Left lung (tissue), 10 donors: ENCODE results near the gene NDUFA13. TPM values are rescaled to one million over a fixed set of nuclear protein-coding genes. Genes with fewer than 3 reads are reported as not detected.
A peak's percentile ranks its signal among the peaks of the same experiment; 100 is the strongest.

Experiments
- ATAC-seq: fragments of 200-7000 bp; cut with Tn5 transposase; one replicate; pipeline ENCODE4 v1.9.1; 2020; ENCODE audit warnings: moderate library complexity
- DNase-seq, 4 donors: peaks; one replicate each; pipeline ENCODE4 v3.0.0-alpha.2; 2013 to 2020
- H3K27ac ChIP-seq, 2 donors: fragments of 200-600 bp; sonication (generic) in 1 of 2; one replicate each; pipeline versions ENCODE4 v1.5.0 to v1.8.0; 2020 to 2021
- H3K27me3 ChIP-seq, 2 donors: fragments of 200-600 bp; sonication (generic) in 1 of 2; one replicate each; pipeline versions ENCODE4 v1.5.0 to v1.8.0; 2020 to 2021
- H3K36me3 ChIP-seq, 2 donors: fragments of 200-600 bp; sonication (generic) in 1 of 2; one replicate each; pipeline versions ENCODE4 v1.5.0 to v1.8.0; 2020 to 2021
- H3K4me1 ChIP-seq, 2 donors: fragments of 200-600 bp; one replicate each; pipeline ENCODE4 v1.8.0; 2021
- H3K4me3 ChIP-seq, 2 donors: fragments of 200-600 bp; sonication (generic) in 1 of 2; one replicate each; pipeline versions ENCODE4 v1.5.0 to v1.8.0; 2020 to 2021; ENCODE audit warnings: mild to moderate bottlenecking in 1 of 2
- H3K9me3 ChIP-seq, 2 donors: fragments of 200-600 bp; sonication (generic) in 1 of 2; one replicate each; pipeline versions ENCODE4 v1.5.0 to v1.8.0; 2020 to 2021
- CTCF ChIP-seq, 2 donors: fragments of 200-600 bp; sonication (generic) in 1 of 2; IDR thresholded peaks; one replicate each; pipeline versions ENCODE4 v1.5.0 to v1.8.0; 2021; ENCODE audit warnings: antibody characterized with exemption in 2 of 2
- intact Hi-C, 2 donors: fragments of 100-400 bp; cut with DNase I; formaldehyde crosslinking; loops; one replicate each; pipeline versions ENCODE4 v1.11.2 to v1.14.2; 2022
- polyA plus RNA-seq, 6 donors: library from polyadenylated mRNA; unstranded; fragments of 120-200 nt; gene quantifications; one replicate each; pipeline ENCODE4 v1.2.1, GENCODE V29; 2013; ENCODE audit not compliant: insufficient read length in 6 of 6
- total RNA-seq, 2 donors: library from RNA; stranded (reverse); fragmentation: NEBNext Ultra II Directional; extraction: Animal tissue kit (Norgen Biotek cat#: 25700); gene quantifications; one replicate each; pipeline ENCODE4 v1.2.1, GENCODE V29; 2021
- donor health status: DM: no; HTN: yes; CAD: no.
- donor health status: DM: no; HTN: no; CAD: no.

The NDUFA13 gene
- total and polyA plus RNA-seq, 8 donors: 169 to 303 (median 209) TPM

DNA sequence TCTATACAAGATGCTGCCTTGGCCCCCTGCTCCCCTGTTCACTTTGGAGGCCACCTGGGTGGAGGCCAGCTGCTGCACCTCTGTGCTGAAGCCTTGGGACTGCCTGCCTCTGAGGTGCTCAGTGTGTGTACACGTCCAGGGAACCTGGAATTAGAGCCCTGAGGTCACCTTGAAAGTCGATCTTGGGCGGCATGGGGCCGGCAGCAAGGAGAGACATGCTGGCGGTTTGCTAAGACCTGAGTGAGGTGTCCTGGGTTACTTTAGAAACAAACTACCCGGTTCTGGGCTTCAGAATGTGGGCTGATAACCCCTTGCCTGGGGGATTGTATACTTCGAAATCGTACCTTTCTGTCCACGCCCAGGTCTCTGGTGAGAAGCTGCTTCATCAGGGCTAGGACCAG lies 26.2 kb upstream of the NDUFA13 start:
- peak in 1 of 4 donors; percentile 59 for DNase-seq
- H3K9me3 ChIP-seq: no peaks in the 10 kb centered on the region
- H3K36me3 ChIP-seq: peaks cover 0 to 51% of the 10 kb centered on the region in 2 donors
- no peak for TF ChIP-seq CTCF (IDR thresholded peaks at IDR 0.05)
- ATAC-seq: peak; percentile 2
- H3K27ac ChIP-seq: peak overlapping the region; percentile 67 to 86
- H3K4me1 ChIP-seq: peaks cover 18 to 52% of the 10 kb centered on the region in 2 donors
- intact Hi-C loops: loop anchor here in 1 of 2 donors (5.0 kb wide), 1 partner anchor 123 kb away; no protein-coding TSS in a partner anchor
- no peak overlapping the region for H3K4me3 ChIP-seq
- H3K27me3 ChIP-seq: no peaks in the 10 kb centered on the region

DNA sequence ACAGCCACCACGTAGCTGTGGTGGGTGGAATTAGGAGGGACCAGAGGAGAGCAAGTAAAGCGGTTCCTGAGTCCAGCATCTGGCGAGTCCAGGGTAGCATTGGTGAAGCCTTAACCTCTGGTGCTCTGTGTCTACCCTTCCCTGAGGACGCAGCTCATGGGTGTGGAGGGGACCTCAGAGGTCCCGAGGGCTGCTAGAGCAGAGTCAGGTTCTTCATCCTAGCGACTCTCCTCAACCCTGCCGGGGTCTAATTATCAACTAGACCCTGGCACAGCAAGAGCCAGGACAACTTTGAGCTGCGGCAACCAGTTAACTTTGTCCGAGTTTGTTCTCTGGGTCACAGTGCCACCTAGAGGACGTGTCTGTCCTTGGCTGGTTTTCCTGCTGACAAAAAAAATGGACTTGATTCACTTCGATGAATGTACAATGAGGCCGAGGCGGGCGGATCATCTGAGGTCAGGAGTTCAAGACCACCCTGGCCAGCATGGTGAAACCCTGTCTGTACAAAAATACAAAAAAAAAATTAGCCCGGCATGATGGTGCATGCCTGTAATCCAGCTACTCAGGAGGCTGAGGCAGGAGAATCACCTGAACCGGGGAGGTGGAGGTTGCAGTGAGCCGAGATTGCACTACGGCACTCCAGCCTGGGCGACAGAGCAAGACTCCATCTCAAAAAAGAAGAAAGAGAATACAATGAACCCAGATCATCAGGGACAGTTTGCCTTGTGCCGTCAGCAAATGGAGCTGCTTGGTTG lies 25.6 kb upstream of the NDUFA13 start:
- no peaks in the 10 kb centered on the region for H3K27me3 ChIP-seq
- peak overlapping the region; percentile 67 to 86 for H3K27ac ChIP-seq
- peak; percentile 77 for ATAC-seq
- H3K9me3 ChIP-seq: no peaks in the 10 kb centered on the region
- peaks cover 0 to 57% of the 10 kb centered on the region in 2 donors for H3K36me3 ChIP-seq
- TF ChIP-seq CTCF (IDR thresholded peaks at IDR 0.05): peak; percentile 76 to 91
- intact Hi-C loops: loop anchor here in 1 of 2 donors (5.0 kb wide), 1 partner anchor 123 kb away; no protein-coding TSS in a partner anchor
- H3K4me3 ChIP-seq: no peak overlapping the region
- peaks cover 18 to 46% of the 10 kb centered on the region in 2 donors for H3K4me1 ChIP-seq
- peak; percentile 73 to 88 (median 76) for DNase-seq

- Histone ChIP-seq H3K27ac (no peak overlapping the region), H3K4me3 (no peak overlapping the region), H3K27me3 (no peaks in the 10 kb centered on the region), H3K36me3 (peaks cover 0 to 58% of the 10 kb centered on the region in 2 donors), H3K4me1 (peaks cover 18 to 43% of the 10 kb centered on the region in 2 donors), H3K9me3 (no peaks in the 10 kb centered on the region)
- no peak for TF ChIP-seq CTCF (IDR thresholded peaks at IDR 0.05)
- intact Hi-C loops: loop anchor here in 1 of 2 donors (5.0 kb wide), 1 partner anchor 124 kb away; no protein-coding TSS in a partner anchor
- no peak for ATAC-seq
- DNase-seq: peak in 1 of 4 donors; percentile 37
Measured at GRCh38 chr19:19491321-19492025, 24.6 kb upstream of the NDUFA13 start.

- peaks cover 0 to 62% of the 10 kb centered on the region in 2 donors for H3K36me3 ChIP-seq
- ATAC-seq: no peak
- intact Hi-C loops: loop anchor here in 1 of 2 donors (5.0 kb wide), 1 partner anchor 125 kb away; no protein-coding TSS in a partner anchor
Measured at GRCh38 chr19:19492026-19492610, 23.9 kb upstream of the NDUFA13 start.

More at GRCh38 chr19:19492026-19492610, 23.9 kb upstream of the NDUFA13 start:
- H3K4me3 ChIP-seq: no peak overlapping the region
- TF ChIP-seq CTCF (IDR thresholded peaks at IDR 0.05): no peak
- no peaks in the 10 kb centered on the region for H3K27me3 ChIP-seq
- H3K27ac ChIP-seq: no peak overlapping the region
- H3K4me1 ChIP-seq: peaks cover 18 to 39% of the 10 kb centered on the region in 2 donors
- no peaks in the 10 kb centered on the region for H3K9me3 ChIP-seq
- peak in 1 of 4 donors; percentile 61 for DNase-seq
